ENCODE measurements around the gene SERPINI2. TPM values are rescaled to one million over a fixed set of nuclear protein-coding genes. Genes with fewer than 3 reads are reported as not detected.

Gene SERPINI2, protein sequence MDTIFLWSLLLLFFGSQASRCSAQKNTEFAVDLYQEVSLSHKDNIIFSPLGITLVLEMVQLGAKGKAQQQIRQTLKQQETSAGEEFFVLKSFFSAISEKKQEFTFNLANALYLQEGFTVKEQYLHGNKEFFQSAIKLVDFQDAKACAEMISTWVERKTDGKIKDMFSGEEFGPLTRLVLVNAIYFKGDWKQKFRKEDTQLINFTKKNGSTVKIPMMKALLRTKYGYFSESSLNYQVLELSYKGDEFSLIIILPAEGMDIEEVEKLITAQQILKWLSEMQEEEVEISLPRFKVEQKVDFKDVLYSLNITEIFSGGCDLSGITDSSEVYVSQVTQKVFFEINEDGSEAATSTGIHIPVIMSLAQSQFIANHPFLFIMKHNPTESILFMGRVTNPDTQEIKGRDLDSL
- total RNA-seq (2014; rRNA removed; shearing (Covaris generic)) = not detected in 2 replicates

DNA sequence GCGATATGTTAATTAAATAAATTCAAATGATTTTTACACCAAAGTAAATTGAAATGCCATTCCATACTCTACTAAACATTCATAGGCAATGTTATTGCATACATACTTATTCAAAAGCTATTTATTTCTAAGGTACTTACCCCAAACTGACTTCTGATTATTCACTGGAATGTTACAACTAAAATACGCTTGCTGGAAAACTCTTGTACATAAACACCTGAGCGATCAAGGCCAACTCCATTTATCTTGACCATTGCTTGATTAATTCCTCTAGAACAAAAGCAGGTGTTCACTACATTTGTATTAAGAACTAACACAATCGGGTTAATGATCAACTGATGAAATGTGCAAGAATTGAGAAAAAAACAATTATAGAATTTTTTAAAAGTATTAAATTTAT is at the start of gene SERPINI2:
SERPINI2 (minus strand) TSS at position 180 of the 400 bp plus-strand sequence. CDS start 2,208 bp downstream, outside the sequence.
- DNase-seq (ENCODE audit: low spot score) = no peak
- in situ Hi-C loops (cut with HindIII; ENCODE audit: low sequenced_read_pairs) = no loop called here

DNA sequence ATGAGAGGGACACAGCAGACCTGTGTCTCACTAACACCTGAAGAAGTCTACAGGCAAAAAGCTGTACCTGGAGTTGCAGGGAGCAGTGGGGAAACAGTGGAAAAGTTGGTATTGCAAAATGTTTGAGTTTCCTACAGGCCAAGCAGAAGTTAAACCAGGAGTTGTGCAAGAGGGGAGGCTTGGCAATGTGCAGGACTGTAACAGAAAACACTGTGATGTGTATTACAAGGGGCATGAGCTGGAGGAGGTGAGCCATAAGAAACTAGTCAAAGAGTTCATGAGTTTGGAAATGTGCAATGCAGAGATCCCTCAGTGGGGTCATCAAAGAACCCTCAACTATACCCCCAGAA is 47.1 kb upstream of the SERPINI2 start:
- DNase-seq (ENCODE audit: low spot score) = no peak
- in situ Hi-C loops (cut with HindIII; ENCODE audit: low sequenced_read_pairs) = no loop called here

DNA sequence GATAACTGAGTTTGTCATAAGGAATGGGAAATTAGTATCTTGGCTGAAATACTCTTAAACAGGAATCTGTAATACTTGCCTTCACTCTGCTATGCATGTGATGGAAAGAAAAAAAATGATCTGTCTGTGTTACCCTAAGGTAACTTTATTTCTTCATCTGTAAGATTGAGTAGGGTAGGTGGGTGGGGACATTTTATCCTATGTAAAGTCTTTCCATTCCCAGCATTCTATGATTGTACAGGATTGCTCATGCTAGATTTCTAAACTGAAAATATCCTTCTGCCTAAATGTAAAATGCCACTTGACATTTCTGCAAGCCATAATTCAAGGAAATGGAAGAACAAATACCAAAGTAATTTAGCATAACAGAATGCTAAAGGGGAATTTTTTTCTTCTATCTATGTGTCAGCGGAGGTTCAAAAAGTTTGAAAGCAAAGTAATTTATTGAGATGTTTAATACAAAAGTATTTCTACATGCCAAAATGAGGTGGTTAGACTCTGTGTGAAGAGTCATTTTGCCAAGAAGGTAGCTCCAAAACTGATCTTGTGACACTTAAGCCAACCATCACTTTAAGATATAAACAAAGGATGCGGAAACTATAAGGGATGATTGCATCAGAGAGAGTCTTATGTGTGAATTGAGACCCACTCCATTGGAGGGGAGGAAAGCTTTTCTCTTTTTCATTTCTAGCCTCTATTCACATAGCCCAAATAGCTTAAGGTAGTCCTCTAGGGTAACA is 46.6 kb upstream of the SERPINI2 start:
- no peak for DNase-seq (ENCODE audit: low spot score)
- in situ Hi-C loops (cut with HindIII; ENCODE audit: low sequenced_read_pairs) = no loop called here

DNA sequence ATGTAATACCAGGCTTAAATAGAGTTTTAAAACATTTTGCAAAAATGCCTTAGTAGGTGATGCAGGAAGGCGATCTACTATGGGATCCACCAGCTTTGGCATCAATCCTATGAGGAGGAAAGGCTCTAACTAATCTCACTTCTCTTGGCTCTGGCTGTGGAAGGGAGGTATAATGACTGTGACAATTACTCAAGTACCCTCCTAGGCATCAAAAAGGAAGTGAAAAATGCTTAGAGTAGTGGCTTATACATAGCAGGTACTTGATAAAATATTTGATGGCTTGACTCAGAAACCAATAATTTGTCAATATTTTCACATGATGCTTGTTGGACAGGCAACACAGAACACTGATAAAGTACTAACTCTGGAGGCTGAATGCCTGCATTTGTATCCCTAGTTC is 34.1 kb upstream of the SERPINI2 start:
- no peak for DNase-seq (ENCODE audit: low spot score)
- in situ Hi-C loops (cut with HindIII; ENCODE audit: low sequenced_read_pairs) = no loop called here

DNA sequence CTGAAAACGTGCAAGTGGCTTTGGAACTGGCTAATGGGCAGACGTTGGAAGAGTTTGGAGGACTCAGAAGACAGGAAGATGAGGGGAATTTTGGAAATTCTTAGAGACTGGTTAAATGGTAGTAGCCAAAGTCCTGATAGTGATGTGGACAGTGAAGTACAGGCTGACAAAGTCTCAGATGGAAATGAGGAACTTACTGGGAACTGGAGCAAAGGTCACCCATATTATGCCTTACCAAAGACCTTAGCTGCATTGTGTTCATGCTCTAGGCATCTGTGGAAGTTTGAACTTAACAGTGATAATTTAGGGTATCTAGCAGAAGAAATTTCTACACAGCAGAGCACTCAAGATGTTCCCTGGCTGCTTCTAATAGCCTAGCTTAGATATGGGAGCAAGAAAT is 28.6 kb upstream of the SERPINI2 start:
- no peak for DNase-seq (ENCODE audit: low spot score)
- in situ Hi-C loops (cut with HindIII; ENCODE audit: low sequenced_read_pairs) = no loop called here

DNA sequence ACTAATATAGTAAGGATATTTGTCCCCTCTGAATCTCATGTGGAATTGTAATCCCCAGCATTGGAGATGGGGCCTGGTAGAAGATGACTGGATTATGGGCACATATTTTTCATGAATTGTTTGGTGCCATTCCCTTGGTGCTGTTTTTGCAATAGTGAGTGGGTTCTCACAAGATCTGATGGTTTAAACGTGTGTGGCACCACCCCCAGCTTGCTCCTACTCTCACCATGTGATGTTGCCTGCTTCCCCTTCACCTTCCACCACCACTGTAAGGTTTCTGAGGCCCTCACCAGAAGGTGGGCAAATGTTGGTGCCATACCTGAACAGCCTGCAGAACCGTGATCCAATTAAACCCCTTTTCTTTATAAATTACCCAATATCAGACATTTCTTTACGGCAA is 28.1 kb upstream of the SERPINI2 start:
- in situ Hi-C loops (cut with HindIII; ENCODE audit: low sequenced_read_pairs) = no loop called here

DNA sequence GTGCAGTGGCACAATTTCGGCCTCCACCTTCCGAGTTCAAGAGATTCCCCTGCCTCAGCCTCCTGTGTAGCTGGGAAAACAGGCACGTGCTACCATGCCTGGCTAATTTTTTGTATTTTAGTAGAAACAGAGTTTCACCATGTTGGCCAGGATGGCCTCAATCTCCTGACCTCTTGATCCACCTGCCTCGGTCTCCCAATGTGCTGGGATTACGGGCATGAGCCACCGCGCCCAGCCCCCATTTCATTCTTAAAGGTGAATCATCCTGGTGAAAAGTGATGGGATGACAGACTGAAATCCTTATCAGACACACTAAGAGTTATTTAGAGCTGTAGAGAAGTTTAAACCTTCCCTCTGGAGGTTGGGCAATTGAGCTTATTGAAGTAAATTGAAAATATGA is 24.1 kb upstream of the SERPINI2 start:
- no peak for DNase-seq (ENCODE audit: low spot score)
- in situ Hi-C loops (cut with HindIII; ENCODE audit: low sequenced_read_pairs) = no loop called here

More for the DNA sequence above, 28.1 kb upstream of the SERPINI2 start:
- DNase-seq (ENCODE audit: low spot score) = no peak

DNA sequence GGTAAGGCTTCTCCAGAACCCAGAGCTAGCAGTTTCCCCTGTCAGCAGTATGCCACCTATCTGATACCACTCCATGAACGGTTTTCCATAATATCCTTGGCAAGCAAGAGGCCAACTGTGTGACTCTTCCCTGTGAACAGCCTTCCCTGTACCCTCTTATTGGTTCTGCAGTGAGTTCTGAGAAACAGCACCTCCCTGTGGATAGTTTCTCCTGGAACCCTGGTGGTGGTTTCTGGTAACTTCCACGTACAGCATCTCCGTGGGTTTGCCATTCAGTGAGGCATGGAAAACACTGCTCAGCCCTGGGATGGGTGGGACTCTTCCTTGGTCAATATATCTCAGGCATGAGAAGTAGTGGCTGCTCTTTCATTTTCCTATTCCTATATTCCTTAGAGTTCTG is 19.4 kb upstream of the SERPINI2 start:
- in situ Hi-C loops (cut with HindIII; ENCODE audit: low sequenced_read_pairs) = no loop called here
- DNase-seq (ENCODE audit: low spot score) = no peak

DNA sequence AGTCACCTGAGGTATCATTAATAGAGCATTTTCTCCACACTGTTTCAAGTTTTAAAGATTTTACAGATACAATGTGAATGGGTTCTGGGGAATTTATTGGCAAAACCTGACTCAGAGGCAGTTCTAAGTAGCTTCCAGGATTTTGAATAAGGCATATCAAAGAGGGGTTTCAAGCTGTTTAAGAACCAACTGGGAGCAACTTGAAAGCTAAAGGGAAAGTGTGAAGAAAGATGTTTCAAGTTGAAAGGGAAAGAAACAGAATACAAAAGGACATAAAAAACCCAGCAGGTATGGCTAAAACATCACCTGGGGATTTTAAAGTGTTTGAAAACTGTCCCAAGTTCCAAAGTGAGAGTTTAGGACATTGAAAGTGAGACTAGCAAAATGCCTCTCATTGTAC is 17.8 kb upstream of the SERPINI2 start:
- in situ Hi-C loops (cut with HindIII; ENCODE audit: low sequenced_read_pairs) = no loop called here
- no peak for DNase-seq (ENCODE audit: low spot score)

DNA sequence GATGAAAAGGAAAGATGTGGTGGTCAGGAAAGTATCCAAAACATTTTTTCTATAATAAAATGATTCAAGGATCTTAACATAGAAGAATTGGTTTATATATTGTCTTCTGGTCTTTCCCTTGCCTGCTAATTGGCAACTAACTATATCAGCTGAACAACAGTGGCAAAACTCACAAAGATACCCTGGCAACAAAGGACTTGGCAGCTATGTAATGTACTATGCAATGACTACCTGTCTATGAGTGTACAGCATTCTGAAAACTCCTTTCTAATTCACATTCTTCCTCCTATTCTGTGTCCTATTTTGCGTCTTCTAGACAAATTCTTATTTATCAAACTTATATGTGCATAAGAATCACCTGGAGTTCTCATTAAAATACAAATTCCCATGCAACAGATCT is 15.7 kb upstream of the SERPINI2 start:
- in situ Hi-C loops (cut with HindIII; ENCODE audit: low sequenced_read_pairs) = no loop called here
- no peak for DNase-seq (ENCODE audit: low spot score)

DNA sequence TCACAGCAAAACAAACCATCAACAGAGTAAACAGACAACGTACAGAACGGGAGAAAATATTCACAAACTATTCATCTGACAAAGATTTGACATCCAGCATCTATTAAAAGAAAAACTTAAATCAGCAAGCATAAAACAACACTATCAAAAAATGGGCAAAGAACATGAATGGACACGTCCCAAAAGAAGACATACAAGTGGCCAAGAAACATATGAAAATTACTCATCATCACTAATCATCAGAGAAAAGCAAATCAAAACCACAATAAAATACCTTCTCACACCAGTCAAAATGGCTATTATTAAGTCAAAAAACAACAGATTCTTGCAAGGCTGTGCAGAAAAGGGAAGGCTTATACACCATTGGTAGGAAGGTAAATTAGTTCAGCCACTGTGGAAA is 13.7 kb upstream of the SERPINI2 start:
- in situ Hi-C loops (cut with HindIII; ENCODE audit: low sequenced_read_pairs) = no loop called here
- DNase-seq (ENCODE audit: low spot score) = no peak

DNA sequence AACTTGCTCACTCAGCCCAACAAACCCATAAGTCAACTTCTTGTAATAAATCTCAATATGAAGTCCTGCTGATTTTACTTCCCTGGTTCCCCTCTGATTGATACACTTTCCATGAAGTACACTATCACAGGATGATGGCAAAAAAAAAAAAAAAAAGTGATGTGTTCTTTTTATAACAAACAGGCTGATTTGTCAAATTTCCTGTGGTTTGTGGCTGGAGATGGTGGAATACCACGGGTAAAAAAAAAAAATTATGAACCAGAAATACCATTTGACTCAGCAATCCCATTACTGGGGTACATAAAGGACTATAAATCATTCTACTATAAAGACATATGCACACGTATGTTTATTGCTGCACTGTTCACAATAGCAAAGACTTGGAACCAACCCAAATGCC is 10.7 kb upstream of the SERPINI2 start:
- in situ Hi-C loops (cut with HindIII; ENCODE audit: low sequenced_read_pairs) = no loop called here

DNA sequence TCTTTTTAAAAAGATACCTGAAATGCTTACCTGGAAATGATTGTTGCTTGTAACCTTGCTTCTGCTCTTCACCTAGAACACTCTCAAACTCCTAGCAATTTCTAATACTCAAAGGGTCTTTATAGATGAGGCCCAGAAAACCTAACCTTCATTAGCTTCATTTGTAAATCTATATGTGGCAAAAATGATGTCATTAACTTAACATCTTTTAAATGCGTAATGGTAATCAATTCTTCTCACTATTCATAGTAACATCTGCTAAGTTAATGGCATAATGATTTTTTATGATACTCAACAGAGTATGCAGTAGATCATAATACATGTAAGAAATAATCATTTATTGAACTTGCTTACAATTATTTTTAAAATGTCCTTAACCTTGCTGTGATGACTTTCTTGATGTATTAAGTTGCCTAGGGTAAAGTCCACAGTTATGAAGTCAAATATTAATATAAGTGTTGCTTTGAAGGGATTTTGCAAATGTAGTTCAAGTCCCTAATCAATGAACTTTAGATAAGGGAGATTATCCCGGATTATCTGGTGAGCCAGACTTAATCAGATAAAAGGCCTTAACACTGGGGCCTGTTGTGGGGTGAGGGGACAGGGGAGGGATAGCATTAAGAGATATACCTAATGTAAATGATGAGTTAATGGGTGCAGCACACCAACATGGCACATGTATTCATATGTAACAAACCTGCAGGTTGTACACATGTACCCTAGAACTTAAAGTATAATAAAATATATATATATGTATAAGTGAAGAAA is 10.1 kb upstream of the SERPINI2 start:
- no peak for DNase-seq (ENCODE audit: low spot score)
- in situ Hi-C loops (cut with HindIII; ENCODE audit: low sequenced_read_pairs) = no loop called here

More for the DNA sequence above, 10.7 kb upstream of the SERPINI2 start:
- DNase-seq (ENCODE audit: low spot score) = no peak

DNA sequence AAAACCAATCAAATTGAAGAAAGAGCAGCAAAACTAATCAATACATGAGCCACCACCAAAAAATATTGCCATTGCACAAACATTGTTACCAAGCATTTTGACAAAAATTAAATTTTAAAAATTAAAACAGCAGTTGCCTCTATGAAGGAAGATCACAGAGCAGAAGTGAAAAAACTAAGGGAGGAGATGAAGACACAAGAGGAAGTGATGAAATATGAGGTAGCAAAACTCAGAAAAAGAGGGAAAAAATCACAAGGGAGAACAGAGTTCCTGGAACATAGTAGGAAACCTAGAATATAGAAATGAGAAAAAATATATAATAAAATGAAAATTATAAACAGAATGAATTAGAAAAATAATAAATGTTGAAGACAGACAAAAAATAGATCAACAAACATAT is 7.3 kb upstream of the SERPINI2 start:
- no peak for DNase-seq (ENCODE audit: low spot score)
- in situ Hi-C loops (cut with HindIII; ENCODE audit: low sequenced_read_pairs) = no loop called here

DNA sequence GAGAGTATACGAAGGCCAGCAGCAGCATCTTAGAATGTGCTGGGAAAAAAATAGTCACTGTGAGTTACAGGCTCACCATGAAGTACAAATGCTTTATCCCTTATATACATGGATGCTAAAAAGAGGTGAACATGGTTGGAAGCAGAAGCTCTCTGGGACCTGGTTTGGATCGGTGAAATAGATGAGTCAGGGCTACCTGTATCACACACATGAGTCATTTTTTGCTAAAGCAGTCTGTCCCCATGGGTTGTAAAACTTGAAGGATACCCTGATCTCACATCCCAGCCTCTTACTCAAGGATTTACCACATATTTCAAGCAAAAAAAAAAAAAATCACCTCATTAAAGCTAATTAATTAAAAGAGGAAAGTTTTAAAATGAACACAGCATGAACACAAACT is 6.9 kb upstream of the SERPINI2 start:
- DNase-seq (ENCODE audit: low spot score) = no peak
- in situ Hi-C loops (cut with HindIII; ENCODE audit: low sequenced_read_pairs) = no loop called here

DNA sequence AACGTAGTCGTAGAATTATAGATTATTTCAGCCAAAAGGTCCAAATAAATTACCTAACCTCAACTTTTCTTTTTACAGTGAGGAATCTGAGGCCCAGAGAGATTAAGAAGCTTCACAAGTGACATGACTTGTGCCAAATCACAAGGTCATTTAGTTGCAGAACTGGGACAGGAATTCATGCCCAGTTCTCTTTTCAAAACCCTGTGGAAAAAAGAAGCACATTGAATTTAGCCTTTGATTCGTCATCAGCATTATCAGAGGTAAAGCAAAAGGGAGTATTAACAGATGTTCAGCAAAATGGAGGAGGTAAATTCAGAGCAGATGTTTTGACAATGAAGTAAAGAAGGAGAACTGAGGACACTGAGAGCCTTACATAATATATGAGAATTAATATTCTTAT is 4.5 kb downstream of the SERPINI2 start:
- in situ Hi-C loops (cut with HindIII; ENCODE audit: low sequenced_read_pairs) = no loop called here
- no peak for DNase-seq (ENCODE audit: low spot score)

DNA sequence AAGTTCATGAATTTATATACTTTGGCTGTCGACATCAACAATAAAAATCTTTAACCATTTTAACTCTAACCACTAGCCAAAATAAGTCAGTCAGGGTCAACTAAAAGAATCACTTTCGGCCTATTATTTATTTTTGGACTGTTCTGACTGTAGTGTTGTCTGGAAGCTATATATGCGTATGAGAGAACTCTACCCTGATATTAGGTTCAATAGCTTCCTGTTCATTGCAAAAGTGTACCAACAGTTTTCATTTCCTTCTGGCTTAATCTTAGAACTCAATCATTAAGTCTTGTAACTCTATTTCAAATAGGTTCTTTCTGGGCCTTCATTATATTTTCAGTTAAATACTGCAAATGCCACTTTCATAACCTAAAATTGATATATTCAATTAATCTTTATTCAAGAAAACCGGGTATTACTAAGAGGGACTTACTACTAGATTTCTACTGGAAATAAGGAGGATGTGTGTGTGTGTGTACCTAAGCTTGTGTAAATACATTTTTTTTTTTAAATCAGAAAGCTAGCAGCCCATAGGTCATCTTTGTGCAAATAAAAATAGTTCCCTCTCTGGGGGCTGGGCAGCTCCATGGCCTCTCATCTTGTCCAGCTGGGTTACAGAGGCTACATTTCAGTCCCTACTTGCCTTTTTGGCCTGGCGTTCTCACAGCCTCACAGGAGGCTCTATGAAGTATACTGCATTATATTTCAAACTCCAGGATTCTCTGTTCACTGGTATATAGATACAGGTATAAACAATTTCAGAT is 5.8 kb downstream of the SERPINI2 start:
- no peak for DNase-seq (ENCODE audit: low spot score)
- in situ Hi-C loops (cut with HindIII; ENCODE audit: low sequenced_read_pairs) = no loop called here

DNA sequence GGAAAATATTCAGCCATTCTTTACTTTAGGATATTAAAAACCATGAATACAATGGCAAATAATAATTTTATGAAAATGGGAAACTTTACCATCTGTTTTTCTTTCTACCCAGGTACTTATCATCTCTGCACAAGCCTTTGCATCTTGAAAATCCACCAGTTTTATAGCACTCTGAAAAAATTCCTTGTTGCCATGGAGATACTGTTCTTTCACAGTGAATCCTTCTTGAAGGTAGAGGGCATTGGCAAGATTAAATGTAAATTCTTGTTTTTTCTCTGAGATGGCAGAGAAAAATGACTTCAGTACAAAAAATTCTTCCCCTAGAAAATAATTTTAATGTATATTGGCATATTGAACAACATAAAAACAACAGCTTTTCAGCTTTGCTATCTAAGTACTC is 6.9 kb downstream of the SERPINI2 start:
- in situ Hi-C loops (cut with HindIII; ENCODE audit: low sequenced_read_pairs) = no loop called here

DNA sequence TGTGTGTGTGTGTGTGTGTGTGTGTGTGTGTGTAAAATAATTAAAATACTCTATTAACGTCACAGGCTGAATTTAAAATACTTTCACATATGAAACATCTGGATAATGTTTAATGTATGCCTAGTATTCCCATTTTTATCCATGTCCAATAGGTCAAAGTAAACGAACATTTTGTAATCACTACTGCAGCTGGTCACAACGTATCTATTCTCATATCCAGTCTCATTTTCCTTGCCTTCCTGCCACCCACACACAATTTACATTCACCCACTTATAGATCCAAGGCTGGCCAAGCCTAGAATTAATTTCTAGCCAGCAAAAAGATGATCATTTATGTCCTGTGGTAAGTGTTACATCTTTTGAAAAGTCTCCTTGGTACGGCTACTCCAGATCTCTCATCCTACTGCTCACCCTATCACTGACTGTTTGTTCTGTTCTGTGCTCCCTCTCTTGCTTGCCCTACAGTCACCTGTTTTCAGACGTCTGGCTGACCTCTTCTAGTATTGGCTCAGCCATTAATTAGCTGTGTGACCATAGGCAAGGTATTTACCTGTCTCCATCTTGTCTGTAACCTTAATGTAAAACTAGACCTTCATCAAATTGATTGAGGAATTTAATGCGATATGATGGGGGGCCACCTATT is 17.6 kb downstream of the SERPINI2 start:
- no peak for DNase-seq (ENCODE audit: low spot score)
- in situ Hi-C loops (cut with HindIII; ENCODE audit: low sequenced_read_pairs) = no loop called here

More for the DNA sequence above, 6.9 kb downstream of the SERPINI2 start:
- DNase-seq (ENCODE audit: low spot score) = no peak
